ENCODE results near the gene KLK14. TPM values are rescaled to one million over a fixed set of nuclear protein-coding genes. Genes with fewer than 3 reads are reported as not detected.

KLK14 gene
- total RNA-seq, 2 donors from 2014 or later = not detected

DNA sequence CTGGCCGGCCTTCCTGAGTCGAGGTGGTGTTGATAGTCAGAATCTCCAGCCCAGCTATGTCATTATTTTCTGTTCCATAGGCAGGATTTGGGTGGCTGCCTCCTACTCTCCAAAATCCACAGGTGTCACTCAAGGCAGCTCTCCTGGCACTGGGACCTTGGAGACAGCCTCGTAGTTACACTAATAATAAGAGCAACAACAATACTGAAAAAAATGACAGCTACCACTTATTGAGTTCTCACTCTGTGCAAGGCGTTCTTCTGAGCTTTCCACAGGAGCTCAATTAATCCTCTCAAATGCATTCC lies 35.7 kb downstream of the KLK14 start:
- DNase-seq (peak; percentile 59 to 82 (median 74)), ATAC-seq (peak; percentile 91)
- 3 to 4% methylated on average over 4 of the region's 4 CpGs for WGBS, 2 donors
- no peak overlapping the region for H3K4me3 ChIP-seq
- H3K27me3 ChIP-seq = no peaks in the 10 kb centered on the region
- intact Hi-C loops (cut with DNase I) = no loop called here
- H3K9me3 ChIP-seq = no peaks in the 10 kb centered on the region
- H3K36me3 ChIP-seq (replicated peaks in 1 of 2; ENCODE audit: insufficient read depth in 1 of 2, low read depth in 2 of 2) = no peaks in the 10 kb centered on the region
- peaks cover 6% of the 10 kb centered on the region for H3K4me1 ChIP-seq
- H3K27ac ChIP-seq = peak overlapping the region in 3 of 4 donors; percentile 24 to 71 (median 36)
- TF ChIP-seq POLR2A (IDR thresholded peaks at IDR 0.05) = no peak
- TF ChIP-seq, protein P1, sequence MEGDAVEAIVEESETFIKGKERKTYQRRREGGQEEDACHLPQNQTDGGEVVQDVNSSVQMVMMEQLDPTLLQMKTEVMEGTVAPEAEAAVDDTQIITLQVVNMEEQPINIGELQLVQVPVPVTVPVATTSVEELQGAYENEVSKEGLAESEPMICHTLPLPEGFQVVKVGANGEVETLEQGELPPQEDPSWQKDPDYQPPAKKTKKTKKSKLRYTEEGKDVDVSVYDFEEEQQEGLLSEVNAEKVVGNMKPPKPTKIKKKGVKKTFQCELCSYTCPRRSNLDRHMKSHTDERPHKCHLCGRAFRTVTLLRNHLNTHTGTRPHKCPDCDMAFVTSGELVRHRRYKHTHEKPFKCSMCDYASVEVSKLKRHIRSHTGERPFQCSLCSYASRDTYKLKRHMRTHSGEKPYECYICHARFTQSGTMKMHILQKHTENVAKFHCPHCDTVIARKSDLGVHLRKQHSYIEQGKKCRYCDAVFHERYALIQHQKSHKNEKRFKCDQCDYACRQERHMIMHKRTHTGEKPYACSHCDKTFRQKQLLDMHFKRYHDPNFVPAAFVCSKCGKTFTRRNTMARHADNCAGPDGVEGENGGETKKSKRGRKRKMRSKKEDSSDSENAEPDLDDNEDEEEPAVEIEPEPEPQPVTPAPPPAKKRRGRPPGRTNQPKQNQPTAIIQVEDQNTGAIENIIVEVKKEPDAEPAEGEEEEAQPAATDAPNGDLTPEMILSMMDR (IDR thresholded peaks at IDR 0.05) = no peak

GRCh38 chr19:51044327-51044726 lies 38.4 kb downstream of the KLK14 start:
- Histone ChIP-seq H3K4me1 (peaks cover 6% of the 10 kb centered on the region), H3K36me3 (replicated peaks in 1 of 2; ENCODE audit: insufficient read depth in 1 of 2, low read depth in 2 of 2) (no peaks in the 10 kb centered on the region), H3K27me3 (no peaks in the 10 kb centered on the region), H3K27ac (no peak overlapping the region), H3K9me3 (no peaks in the 10 kb centered on the region), H3K4me3 (no peak overlapping the region)
- ATAC-seq (no peak), DNase-seq (peak in 2 of 4 donors; percentile 19 to 59)
- intact Hi-C loops (cut with DNase I) = no loop called here
- WGBS, 2 donors = 69 to 73% methylated on average over 11 of the region's 11 CpGs
- TF ChIP-seq POLR2A (IDR thresholded peaks at IDR 0.05) = no peak
- TF ChIP-seq, protein P1 (IDR thresholded peaks at IDR 0.05) = no peak

- Histone ChIP-seq H3K27me3 (no peaks in the 10 kb centered on the region), H3K9me3 (no peaks in the 10 kb centered on the region), H3K27ac (no peak overlapping the region), H3K36me3 (replicated peaks in 1 of 2; ENCODE audit: insufficient read depth in 1 of 2, low read depth in 2 of 2) (no peaks in the 10 kb centered on the region), H3K4me1 (peaks cover 6% of the 10 kb centered on the region), H3K4me3 (no peak overlapping the region)
- DNase-seq (no peak), ATAC-seq (no peak)
- WGBS, 2 donors = 78 to 82% methylated on average over 9 of the region's 9 CpGs
- TF ChIP-seq, protein P1 (IDR thresholded peaks at IDR 0.05) = no peak
- intact Hi-C loops (cut with DNase I) = no loop called here
Measured at GRCh38 chr19:51043497-51043896, 39.2 kb downstream of the KLK14 start.

DNA sequence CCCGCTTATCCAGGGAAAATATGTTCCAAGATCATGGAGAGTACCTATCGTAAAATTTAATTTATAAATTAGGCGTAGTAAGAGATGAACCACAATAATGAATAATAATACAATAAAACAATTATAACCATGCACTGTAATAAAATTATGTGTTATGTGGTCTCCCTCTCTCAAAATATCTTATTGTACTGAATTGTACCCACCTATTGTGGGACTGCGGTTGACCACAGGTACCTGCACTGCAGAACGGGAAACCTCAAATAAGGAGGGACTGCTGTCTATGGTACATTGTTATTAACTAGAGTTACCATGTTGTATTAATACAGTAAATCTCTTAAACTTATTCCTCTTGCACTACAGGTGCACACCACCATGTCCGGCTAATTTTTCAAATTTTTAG lies 42.5 kb downstream of the KLK14 start:
- intact Hi-C loops (cut with DNase I) = no loop called here
- DNase-seq = no peak
- WGBS, 2 donors = 94 to 95% methylated on average over 6 of the region's 6 CpGs

GRCh38 chr19:51036519-51036918 lies 46.2 kb downstream of the KLK14 start:
- Histone ChIP-seq H3K4me3 (no peak overlapping the region), H3K27ac (no peak overlapping the region), H3K36me3 (replicated peaks in 1 of 2; ENCODE audit: insufficient read depth in 1 of 2, low read depth in 2 of 2) (no peaks in the 10 kb centered on the region), H3K27me3 (no peaks in the 10 kb centered on the region), H3K4me1 (no peaks in the 10 kb centered on the region), H3K9me3 (no peaks in the 10 kb centered on the region)
- no peak for DNase-seq
- ATAC-seq = no peak
- TF ChIP-seq, protein P1 (IDR thresholded peaks at IDR 0.05) = no peak
- intact Hi-C loops (cut with DNase I) = no loop called here
- 63 to 77% methylated on average over 9 of the region's 9 CpGs for WGBS, 2 donors

More for the DNA sequence above, 42.5 kb downstream of the KLK14 start:
- no peak for TF ChIP-seq POLR2A (IDR thresholded peaks at IDR 0.05)
- TF ChIP-seq, protein P1 (IDR thresholded peaks at IDR 0.05) = no peak
- Histone ChIP-seq H3K9me3 (no peaks in the 10 kb centered on the region), H3K36me3 (replicated peaks in 1 of 2; ENCODE audit: insufficient read depth in 1 of 2, low read depth in 2 of 2) (no peaks in the 10 kb centered on the region), H3K4me3 (no peak overlapping the region), H3K27ac (no peak overlapping the region), H3K4me1 (no peaks in the 10 kb centered on the region), H3K27me3 (no peaks in the 10 kb centered on the region)
- no peak for ATAC-seq
